HepG2 (cell line): Measurements from ENCODE around the gene TFAP2E. TPM values are rescaled to one million over a fixed set of nuclear protein-coding genes. Genes with fewer than 3 reads are reported as not detected.

Experiments used
- AFF4 ChIP-seq: sonication (generic); formaldehyde crosslinking; IDR thresholded peaks from 2 replicates; pipeline ENCODE4 v1.4.0; 2020; ENCODE audit warnings: missing genetic modification reagents
- GMEB1 ChIP-seq: sonication (generic); formaldehyde crosslinking; IDR thresholded peaks from 2 replicates; pipeline ENCODE4 v1.5.1; 2020; ENCODE audit warnings: missing genetic modification reagents, mild to moderate bottlenecking, borderline replicate concordance
- HMG20B ChIP-seq: conservative IDR thresholded peaks from 2 replicates; pipeline ENCODE4 v1.6.1; 2016; ENCODE audit warnings: missing genetic modification reagents, missing compliant biosample characterization
- LBX2 ChIP-seq: sonication (generic); formaldehyde crosslinking; IDR thresholded peaks from 2 replicates; pipeline ENCODE4 v1.5.0; 2020; ENCODE audit warnings: missing genetic modification reagents, mild to moderate bottlenecking, borderline replicate concordance
- MBNL3 ChIP-seq: fragments of 250-450 bp; sonication (Bioruptor Pico); conservative IDR thresholded peaks from 2 replicates; pipeline ENCODE4 v1.8.0; 2022; ENCODE audit warnings: mild to moderate bottlenecking, inconsistent platforms
- MED13 ChIP-seq: sonication (generic); formaldehyde crosslinking; IDR thresholded peaks from 2 replicates; pipeline ENCODE4 v1.5.0; 2020; ENCODE audit warnings: missing genetic modification reagents
- NFIC ChIP-seq: IDR thresholded peaks from 2 replicates; pipeline ENCODE4 v1.6.1; 2012; ENCODE audit warnings: mild to moderate bottlenecking, low read length, inconsistent platforms
- NFYC ChIP-seq: IDR thresholded peaks from 2 replicates; pipeline ENCODE4 v1.6.1; 2016; ENCODE audit warnings: missing genetic modification reagents, missing compliant biosample characterization
- POLR2AphosphoS5 ChIP-seq: IDR thresholded peaks from 2 replicates; pipeline ENCODE4 v1.6.1; 2012; ENCODE audit warnings: low read depth, low read length
- RBFOX2 ChIP-seq: fragments of 200-400 bp; formaldehyde crosslinking; IDR thresholded peaks from 2 replicates; pipeline ENCODE4 v1.6.1; 2017; ENCODE audit warnings: low read depth, mild to moderate bottlenecking, low read length
- RORA ChIP-seq: sonication (generic); formaldehyde crosslinking; IDR thresholded peaks from 2 replicates; pipeline ENCODE4 v1.5.0; 2020; ENCODE audit warnings: mild to moderate bottlenecking, missing genetic modification reagents, moderate library complexity
- SETDB1 ChIP-seq: sonication (generic); formaldehyde crosslinking; IDR thresholded peaks from 2 replicates; pipeline ENCODE4 v1.5.1; 2020; ENCODE audit warnings: missing genetic modification reagents, mild to moderate bottlenecking, borderline replicate concordance
- TRAFD1 ChIP-seq: sonication (generic); formaldehyde crosslinking; IDR thresholded peaks from 2 replicates; pipeline ENCODE4 v1.5.1; 2020; ENCODE audit warnings: missing genetic modification reagents, mild to moderate bottlenecking, borderline replicate concordance
- ZNF329 ChIP-seq: sonication (generic); formaldehyde crosslinking; IDR thresholded peaks from 2 replicates; pipeline ENCODE4 v1.9.0; 2021; ENCODE audit warnings: low read depth, mild to moderate bottlenecking, missing genetic modification reagents
- ZNF414 ChIP-seq: sonication (generic); formaldehyde crosslinking; IDR thresholded peaks from 2 replicates; pipeline ENCODE4 v1.5.0; 2020; ENCODE audit warnings: missing genetic modification reagents
- ZNF652 ChIP-seq: IDR thresholded peaks from 2 replicates; pipeline ENCODE4 v1.6.1; 2016; ENCODE audit warnings: low read depth, borderline replicate concordance
- ZNF737 ChIP-seq: sonication (generic); formaldehyde crosslinking; IDR thresholded peaks from 2 replicates; pipeline ENCODE4 v1.5.0; 2020; ENCODE audit warnings: missing genetic modification reagents, mild to moderate bottlenecking, borderline replicate concordance
- ZNF777 ChIP-seq: sonication (generic); formaldehyde crosslinking; IDR thresholded peaks from 2 replicates; pipeline ENCODE4 v1.4.0; 2020; ENCODE audit warnings: missing genetic modification reagents
- ZNF781 ChIP-seq: sonication (generic); formaldehyde crosslinking; IDR thresholded peaks from 2 replicates; pipeline ENCODE4 v1.5.1; 2020; ENCODE audit warnings: borderline replicate concordance, mild to moderate bottlenecking, missing genetic modification reagents; ENCODE audit errors: not compliant biosample characterization
- ZNF841 ChIP-seq: sonication (generic); formaldehyde crosslinking; IDR thresholded peaks from 2 replicates; pipeline ENCODE4 v1.8.1; 2023; ENCODE audit warnings: missing genetic modification reagents, borderline replicate concordance
- ZSCAN21 ChIP-seq: sonication (generic); formaldehyde crosslinking; IDR thresholded peaks from 2 replicates; pipeline ENCODE4 v1.8.0; 2022; ENCODE audit warnings: mild to moderate bottlenecking, missing genetic modification reagents, moderate library complexity, borderline replicate concordance
- polyA plus RNA-seq, 8 experiments: library from polyadenylated mRNA; depleted of rRNA in 3 of 8; stranded (reverse) in 7 of 8; unstranded in 1 of 8; fragments of >200 nt; fragmentation: Illumina TruSeq in 4 of 8; extraction: Trizol in 4 of 8; gene quantifications; 2 replicates each; pipeline versions ENCODE4 v1.2.1 to v1.2.3, GENCODE V29; 2011 to 2016; ENCODE audit warnings: low read depth in 4 of 8, missing spikeins in 1 of 8, mixed read lengths in 1 of 8; ENCODE audit not compliant: insufficient read depth in 1 of 8
- total RNA-seq, 5 experiments: library from RNA; depleted of rRNA; stranded (reverse); fragments of >200 nt; fragmentation: Illumina TruSeq; extraction: Trizol; gene quantifications; 2 replicates each; pipeline ENCODE4 v1.2.3, GENCODE V29; 2016; ENCODE audit warnings: low read depth in 1 of 5

Gene TFAP2E
- total and polyA plus RNA-seq, 2 of the 13 experiments (the other 11 are each of a cell fraction or from before 2014, with no cell fraction given) = 0.31 to 0.41 TPM

DNA sequence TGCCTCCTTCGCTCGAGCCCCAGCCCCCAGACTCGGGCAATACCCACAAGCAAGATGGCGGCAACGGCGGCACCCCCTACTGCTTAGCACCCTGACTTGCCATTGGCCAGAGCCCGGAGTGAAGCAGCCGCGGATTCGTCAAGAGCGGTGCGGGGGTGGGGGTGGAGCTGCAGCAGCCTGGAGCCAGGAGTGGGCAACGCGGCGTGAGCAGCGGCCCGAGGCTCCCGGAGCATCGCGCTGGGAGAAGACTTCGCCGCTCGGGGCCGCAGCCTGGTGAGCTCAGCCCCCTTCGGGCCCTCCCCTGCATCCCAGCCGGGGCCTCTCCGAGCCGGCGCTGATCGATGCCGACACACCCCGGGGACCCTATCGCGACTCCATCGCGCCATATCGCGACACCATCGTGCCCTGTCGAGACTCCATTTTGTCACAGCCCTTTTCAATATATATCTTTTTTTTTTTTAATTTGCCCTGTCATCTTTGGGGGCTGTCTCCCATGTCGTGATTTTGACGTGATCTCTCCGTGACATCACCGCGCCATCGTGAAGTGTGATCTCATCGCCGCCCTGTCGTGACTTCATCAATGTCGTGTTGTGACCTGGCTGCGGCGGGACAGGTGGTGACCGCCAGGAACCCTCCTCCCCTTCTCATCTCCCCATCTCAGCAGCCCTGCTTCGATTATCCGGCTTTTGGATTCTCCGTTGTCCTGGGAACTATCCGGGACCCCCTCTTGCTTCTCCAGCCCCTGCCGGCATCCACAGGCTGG is 15.3 kb upstream of the TFAP2E start, which contains the start of gene NCDN (continued):
- TF ChIP-seq ZNF777 (0 out of 2 replicates have a peak, but pooled peaks have one; percentile 17), ZNF737 (no peak), POLR2AphosphoS5 (no peak; the same call in 1 of the 2 replicates), NFIC (no peak), ZNF414 (0 out of 2 replicates have a peak, but pooled peaks have one; percentile 19), RORA (CRISPR knock-in tag) (no peak), AFF4 (CRISPR knock-in tag) (no peak), TRAFD1 (no peak), NFYC (peak; percentile 100), ZSCAN21 (CRISPR knock-in tag) (peak; percentile 59; the same call in 1 of the 2 replicates), LBX2 (CRISPR knock-in tag) (no peak), ZNF652 (CRISPR knock-in tag) (no peak), ZNF841 (CRISPR knock-in tag) (no peak), MBNL3 (CRISPR knock-in tag) (no peak), GMEB1 (peak; percentile 86), SETDB1 (CRISPR knock-in tag) (no peak), HMG20B (CRISPR knock-in tag) (no peak), ZNF781 (CRISPR knock-in tag) (no peak), MED13 (peak; percentile 60; the same call in 1 of the 2 replicates), RBFOX2 (no peak; the same call in 1 of the 2 replicates), ZNF329 (CRISPR knock-in tag) (no peak)
